Left ventricle myocardium inferior (tissue), 1 donor: ENCODE measurements around the gene SHB. TPM values are rescaled to one million over a fixed set of nuclear protein-coding genes. Genes with fewer than 3 reads are reported as not detected.
A peak's percentile ranks its signal among the peaks of the same experiment; 100 is the strongest.

Experiments used
- DNase-seq: peaks from one replicate; pipeline ENCODE4 v3.0.0-alpha.2; 2020
- H3K27ac ChIP-seq: fragments of 200-600 bp; replicated peaks from 2 replicates; pipeline ENCODE4 v1.8.0; 2021
- H3K27me3 ChIP-seq: fragments of 200-600 bp; 2 replicates; pipeline ENCODE4 v1.8.0; 2021; ENCODE audit warnings: low read depth
- H3K36me3 ChIP-seq: fragments of 200-600 bp; 2 replicates; pipeline ENCODE4 v1.8.0; 2021
- H3K4me1 ChIP-seq: fragments of 200-600 bp; 2 replicates; pipeline ENCODE4 v1.8.0; 2021
- H3K4me3 ChIP-seq: fragments of 200-600 bp; 2 replicates; pipeline ENCODE4 v1.8.0; 2021; ENCODE audit warnings: mild to moderate bottlenecking, moderate library complexity
- H3K9me3 ChIP-seq: fragments of 200-600 bp; replicated peaks from 2 replicates; pipeline ENCODE4 v1.8.0; 2021
- intact Hi-C: fragments of 100-400 bp; cut with micrococcal nuclease; formaldehyde crosslinking; loops from one replicate; pipeline ENCODE4 v1.11.0; 2022
- total RNA-seq: library from RNA; stranded (reverse); fragmentation: NEBNext Ultra II Directional; extraction: Animal tissue kit (Norgen Biotek cat#: 25700); gene quantifications from one replicate; pipeline ENCODE4 v1.2.1, GENCODE V29; 2021
- TF ChIP-seq, protein P1 (sequence below): fragments of 200-600 bp; IDR thresholded peaks from 2 replicates; pipeline ENCODE4 v1.8.0; 2021; ENCODE audit warnings: antibody characterized with exemption, mild to moderate bottlenecking, borderline replicate concordance
- donor health status: DM: no; HTN: yes; CAD: no; lungs with severe emphysema.

SHB gene
- total RNA-seq, 1 donor from 2014 or later: 19.4 TPM

DNA sequence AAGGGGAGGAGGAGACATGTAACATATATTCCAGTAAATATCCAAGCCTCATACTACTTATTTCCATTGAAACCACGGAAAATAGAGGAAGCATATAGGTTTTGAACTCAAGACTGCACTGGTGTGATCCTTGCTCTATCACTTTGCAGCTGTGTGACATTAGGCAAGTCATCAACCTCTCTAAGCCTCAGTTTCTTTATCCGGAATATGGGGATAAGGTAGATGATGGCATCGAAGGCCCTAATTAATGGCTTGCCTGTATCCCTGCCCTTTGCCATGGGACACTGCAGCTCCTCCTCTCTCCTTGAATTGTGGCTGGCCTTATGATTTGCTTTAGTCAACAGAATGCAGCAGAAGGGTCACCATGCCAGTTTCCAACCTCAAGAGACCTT is 6.9 kb downstream of the SHB start:
- no peak for DNase-seq
- H3K9me3 ChIP-seq: no peaks in the 10 kb centered on the region
- intact Hi-C loops: loop anchor here (10.0 kb wide), 1 partner anchor 117 kb away; no protein-coding TSS in a partner anchor
- H3K27me3 ChIP-seq: no peaks in the 10 kb centered on the region
- no peaks in the 10 kb centered on the region for H3K36me3 ChIP-seq
- peaks cover 100% of the 10 kb centered on the region for H3K4me1 ChIP-seq
- TF ChIP-seq, protein P1, sequence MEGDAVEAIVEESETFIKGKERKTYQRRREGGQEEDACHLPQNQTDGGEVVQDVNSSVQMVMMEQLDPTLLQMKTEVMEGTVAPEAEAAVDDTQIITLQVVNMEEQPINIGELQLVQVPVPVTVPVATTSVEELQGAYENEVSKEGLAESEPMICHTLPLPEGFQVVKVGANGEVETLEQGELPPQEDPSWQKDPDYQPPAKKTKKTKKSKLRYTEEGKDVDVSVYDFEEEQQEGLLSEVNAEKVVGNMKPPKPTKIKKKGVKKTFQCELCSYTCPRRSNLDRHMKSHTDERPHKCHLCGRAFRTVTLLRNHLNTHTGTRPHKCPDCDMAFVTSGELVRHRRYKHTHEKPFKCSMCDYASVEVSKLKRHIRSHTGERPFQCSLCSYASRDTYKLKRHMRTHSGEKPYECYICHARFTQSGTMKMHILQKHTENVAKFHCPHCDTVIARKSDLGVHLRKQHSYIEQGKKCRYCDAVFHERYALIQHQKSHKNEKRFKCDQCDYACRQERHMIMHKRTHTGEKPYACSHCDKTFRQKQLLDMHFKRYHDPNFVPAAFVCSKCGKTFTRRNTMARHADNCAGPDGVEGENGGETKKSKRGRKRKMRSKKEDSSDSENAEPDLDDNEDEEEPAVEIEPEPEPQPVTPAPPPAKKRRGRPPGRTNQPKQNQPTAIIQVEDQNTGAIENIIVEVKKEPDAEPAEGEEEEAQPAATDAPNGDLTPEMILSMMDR: no peak
- peak overlapping the region; percentile 100 for H3K27ac ChIP-seq
- H3K4me3 ChIP-seq: no peak overlapping the region

DNA sequence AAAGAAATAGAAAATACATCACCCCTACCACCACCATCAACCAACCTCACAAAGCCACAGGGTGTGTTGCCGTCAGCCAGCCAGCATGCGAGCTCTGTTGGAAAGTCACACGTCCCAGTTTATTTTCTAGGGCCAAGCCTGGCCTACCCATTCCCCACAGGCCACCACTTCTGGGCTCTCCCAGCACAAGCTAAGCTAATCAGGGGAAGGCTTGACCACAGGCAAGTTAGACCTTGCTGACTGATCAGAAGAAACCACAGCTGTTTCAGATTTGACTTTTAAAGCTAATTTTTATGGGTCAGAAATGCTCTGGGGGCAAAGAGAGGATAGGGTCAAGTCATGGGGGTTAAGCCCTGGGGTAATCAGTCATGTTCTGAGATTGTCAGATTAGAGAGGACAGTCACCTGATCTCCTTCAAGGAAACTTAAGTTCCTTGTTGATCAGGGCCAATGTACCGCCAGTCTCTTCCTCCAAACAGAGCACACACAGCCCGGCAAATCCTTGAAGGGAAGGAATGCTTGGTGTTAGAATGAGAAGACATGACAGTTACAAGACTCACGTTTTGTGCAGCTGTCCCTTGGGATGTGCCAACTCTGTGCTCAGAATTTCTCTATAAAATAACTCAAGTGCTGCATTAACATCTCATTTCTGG is 7.6 kb downstream of the SHB start:
- Histone ChIP-seq H3K9me3 (no peaks in the 10 kb centered on the region), H3K4me1 (peaks cover 100% of the 10 kb centered on the region), H3K4me3 (no peak overlapping the region), H3K36me3 (no peaks in the 10 kb centered on the region), H3K27me3 (no peaks in the 10 kb centered on the region), H3K27ac (peak overlapping the region; percentile 100)
- TF ChIP-seq, protein P1: no peak
- intact Hi-C loops: loop anchor here (10.0 kb wide), 1 partner anchor 117 kb away; no protein-coding TSS in a partner anchor
- DNase-seq: no peak

DNA sequence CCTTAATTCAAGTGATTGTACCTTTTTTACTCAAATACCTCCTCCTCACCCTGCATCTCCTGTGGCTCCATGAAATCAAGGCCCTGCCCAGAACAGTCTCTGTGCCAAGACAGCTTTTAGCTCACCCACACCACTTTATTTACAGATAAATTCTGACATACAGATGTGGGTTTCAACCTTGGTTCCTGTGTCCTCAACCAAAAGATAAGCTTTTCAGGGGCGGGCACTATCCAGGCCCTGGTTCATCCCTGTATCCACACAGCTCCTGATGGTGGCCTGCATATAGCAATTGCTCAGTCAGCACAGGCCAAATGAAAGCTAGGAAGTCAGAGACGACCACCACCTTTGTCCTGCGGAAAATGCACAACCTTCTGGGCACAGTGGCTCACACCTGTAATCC is 8.3 kb downstream of the SHB start:
- Histone ChIP-seq H3K27me3 (no peaks in the 10 kb centered on the region), H3K36me3 (no peaks in the 10 kb centered on the region), H3K4me3 (no peak overlapping the region), H3K9me3 (no peaks in the 10 kb centered on the region), H3K4me1 (peaks cover 98% of the 10 kb centered on the region), H3K27ac (peak overlapping the region; percentile 100)
- intact Hi-C loops: loop anchor here (10.0 kb wide), 1 partner anchor 116 kb away; no protein-coding TSS in a partner anchor
- TF ChIP-seq, protein P1: no peak
- DNase-seq: no peak

DNA sequence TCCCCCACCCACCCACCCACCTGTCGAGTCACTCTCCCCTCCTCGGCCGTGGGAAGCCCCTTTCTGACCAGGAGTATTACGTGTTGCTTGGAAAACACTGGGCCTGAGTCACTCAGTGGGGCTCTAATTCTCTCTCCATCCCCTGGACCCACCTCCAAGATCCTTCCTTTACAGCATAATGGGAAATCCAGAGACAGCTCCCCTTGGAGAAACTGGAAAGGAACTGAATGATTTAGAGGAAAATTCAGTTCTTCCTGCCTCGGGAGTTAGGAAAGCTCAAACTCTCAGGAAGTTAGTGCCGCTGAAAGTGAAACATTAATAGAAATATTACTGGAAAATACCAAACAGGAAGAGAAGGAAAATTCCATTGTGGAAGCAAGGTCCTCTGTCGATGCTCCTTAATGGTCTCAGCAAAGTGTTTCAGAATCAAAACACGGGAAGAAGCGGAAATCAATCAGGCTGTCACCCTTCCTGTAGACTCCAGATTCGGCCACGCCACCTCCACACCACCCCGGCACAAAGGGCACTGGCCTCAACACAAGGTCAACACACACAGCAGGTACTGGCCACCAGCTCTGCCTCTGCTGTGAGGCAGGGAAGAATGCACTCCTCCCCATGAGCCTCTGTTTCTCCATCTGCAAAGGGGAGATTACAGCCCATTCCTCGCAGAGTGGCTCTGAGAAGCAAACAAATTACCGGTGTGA is 9.6 kb downstream of the SHB start:
- DNase-seq: peak; percentile 28
- Histone ChIP-seq H3K36me3 (no peaks in the 10 kb centered on the region), H3K4me1 (peaks cover 98% of the 10 kb centered on the region), H3K9me3 (no peaks in the 10 kb centered on the region), H3K27ac (peak overlapping the region; percentile 100), H3K4me3 (peak overlapping the region; percentile 15), H3K27me3 (no peaks in the 10 kb centered on the region)
- intact Hi-C loops: no loop called here
- TF ChIP-seq, protein P1: no peak

DNA sequence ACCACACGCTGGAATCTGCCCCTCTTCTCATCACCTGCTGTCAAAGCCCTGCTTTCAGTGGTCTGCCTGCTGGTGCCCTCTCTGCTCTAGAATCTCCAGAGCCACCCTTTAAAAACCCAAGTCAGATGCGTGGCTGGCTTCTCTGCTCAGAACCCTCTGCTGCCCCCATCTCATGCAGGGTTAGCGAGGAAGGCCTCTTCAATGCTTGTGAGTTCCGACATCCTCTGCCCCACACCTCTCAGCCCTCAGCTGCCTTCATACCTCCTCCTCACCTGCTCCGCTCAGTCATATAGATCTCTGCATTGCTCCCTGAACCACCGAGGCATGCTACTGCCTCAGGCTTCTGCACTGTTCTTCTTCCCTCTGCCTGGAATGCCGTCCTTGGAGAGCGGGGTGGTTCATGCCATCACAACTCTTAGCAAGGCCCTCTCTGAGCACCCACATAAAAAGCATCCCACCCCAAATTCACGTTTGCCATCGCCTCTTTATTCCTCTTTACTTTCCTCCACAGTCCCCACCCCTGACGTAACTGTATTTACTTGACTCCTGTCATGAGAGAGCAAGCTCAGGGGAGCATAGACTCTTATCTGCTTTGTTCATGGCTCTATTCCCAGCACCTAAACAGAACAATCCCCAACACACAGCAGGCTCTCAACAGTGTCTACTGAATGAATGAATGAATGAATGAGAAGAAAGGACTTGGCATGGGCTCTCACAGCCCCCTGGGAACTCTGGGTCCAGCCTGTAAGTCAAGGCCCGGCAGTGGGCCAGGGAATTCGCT is 10.4 kb downstream of the SHB start:
- intact Hi-C loops: no loop called here
- DNase-seq: no peak
- Histone ChIP-seq H3K27ac (peak overlapping the region; percentile 100), H3K9me3 (no peaks in the 10 kb centered on the region), H3K36me3 (no peaks in the 10 kb centered on the region), H3K27me3 (no peaks in the 10 kb centered on the region), H3K4me1 (peaks cover 98% of the 10 kb centered on the region), H3K4me3 (peak overlapping the region; percentile 15)
- TF ChIP-seq, protein P1: no peak
